Lung (tissue), 12 donors: ENCODE measurements around the gene PLBD2. TPM values are rescaled to one million over a fixed set of nuclear protein-coding genes. Genes with fewer than 3 reads are reported as not detected.

Source experiments
- ATAC-seq: fragments of 200-7000 bp; cut with Tn5 transposase; one replicate; pipeline ENCODE4 v1.9.1; 2020; ENCODE audit warnings: moderate number of reproducible peaks; ENCODE audit not compliant: insufficient read depth, low FRiP score
- DNase-seq, 3 donors: peaks; one replicate each; pipeline ENCODE4 v3.0.0-alpha.2; 2013 to 2017
- H3K27ac ChIP-seq, 2 donors: one replicate each; pipeline ENCODE4 v1.5.1; 2013; ENCODE audit warnings: mild to moderate bottlenecking in 2 of 2, moderate library complexity in 2 of 2, control low read depth in 1 of 2, inconsistent platforms in 1 of 2, low read depth in 1 of 2, low read length in 1 of 2
- H3K27me3 ChIP-seq, 3 donors: one replicate each; pipeline ENCODE4 v1.5.1; 2013; ENCODE audit warnings: low read length in 2 of 3; ENCODE audit not compliant: control insufficient read depth in 3 of 3, insufficient read depth in 3 of 3
- H3K36me3 ChIP-seq, 4 donors: one replicate each; pipeline ENCODE4 v1.5.1; 2013; ENCODE audit warnings: low read length in 4 of 4, mild to moderate bottlenecking in 1 of 4, moderate library complexity in 1 of 4; ENCODE audit not compliant: control insufficient read depth in 4 of 4, insufficient read depth in 4 of 4
- H3K4me1 ChIP-seq, 5 donors: one replicate each; pipeline ENCODE4 v1.5.1; 2013; ENCODE audit warnings: low read length in 5 of 5, mild to moderate bottlenecking in 2 of 5, moderate library complexity in 1 of 5; ENCODE audit not compliant: control insufficient read depth in 5 of 5, insufficient read depth in 5 of 5
- H3K4me3 ChIP-seq: one replicate; pipeline ENCODE4 v1.5.1; 2013; ENCODE audit warnings: mild to moderate bottlenecking, control low read depth, moderate library complexity
- H3K9ac ChIP-seq, 2 donors: one replicate each; pipeline ENCODE4 v1.5.1; 2013; ENCODE audit warnings: low read length in 2 of 2, control low read depth in 1 of 2; ENCODE audit not compliant: insufficient read depth in 1 of 2
- H3K9me3 ChIP-seq, 4 donors: one replicate each; pipeline ENCODE4 v1.5.1; 2013; ENCODE audit warnings: low read length in 3 of 4, mild to moderate bottlenecking in 1 of 4, moderate library complexity in 1 of 4; ENCODE audit not compliant: control insufficient read depth in 4 of 4, insufficient read depth in 3 of 4
- WGBS, 2 donors: extraction: QIAGEN DNeasy Blood & Tissue Kit; methylation state at CpG; one replicate each; pipeline ENCODE4 v1.1.7; 2013; 5-methylcytosine and 5-hydroxymethylcytosine counted together
- polyA plus RNA-seq, 2 donors: library from polyadenylated mRNA; stranded (reverse); fragments of 200-250 nt; gene quantifications; one replicate each; pipeline ENCODE4 v1.2.1, GENCODE V29; 2013
- total RNA-seq, 2 donors: library from RNA; depleted of rRNA in 1 of 2; stranded (reverse); fragments of >200 nt in 1 of 2; gene quantifications; one replicate each; pipeline ENCODE4 v1.2.1, GENCODE V29; 2014 to 2021
- TF ChIP-seq, protein P1 (sequence below): IDR thresholded peaks from 2 replicates; pipeline ENCODE4 v1.5.1; 2012; ENCODE audit warnings: mild to moderate bottlenecking; ENCODE audit errors: control extremely low read depth, extremely low read depth
- donor health status: control.
- donor health status: control.
- donor health status: Bipolar disorder and iron deficiency.
- donor health status: healthy.
- donor health status: DM: yes; HTN: yes; CAD: no.

PLBD2 gene
- total and polyA plus RNA-seq, 4 donors: 16.4 to 48.9 (median 21.6) TPM

DNA sequence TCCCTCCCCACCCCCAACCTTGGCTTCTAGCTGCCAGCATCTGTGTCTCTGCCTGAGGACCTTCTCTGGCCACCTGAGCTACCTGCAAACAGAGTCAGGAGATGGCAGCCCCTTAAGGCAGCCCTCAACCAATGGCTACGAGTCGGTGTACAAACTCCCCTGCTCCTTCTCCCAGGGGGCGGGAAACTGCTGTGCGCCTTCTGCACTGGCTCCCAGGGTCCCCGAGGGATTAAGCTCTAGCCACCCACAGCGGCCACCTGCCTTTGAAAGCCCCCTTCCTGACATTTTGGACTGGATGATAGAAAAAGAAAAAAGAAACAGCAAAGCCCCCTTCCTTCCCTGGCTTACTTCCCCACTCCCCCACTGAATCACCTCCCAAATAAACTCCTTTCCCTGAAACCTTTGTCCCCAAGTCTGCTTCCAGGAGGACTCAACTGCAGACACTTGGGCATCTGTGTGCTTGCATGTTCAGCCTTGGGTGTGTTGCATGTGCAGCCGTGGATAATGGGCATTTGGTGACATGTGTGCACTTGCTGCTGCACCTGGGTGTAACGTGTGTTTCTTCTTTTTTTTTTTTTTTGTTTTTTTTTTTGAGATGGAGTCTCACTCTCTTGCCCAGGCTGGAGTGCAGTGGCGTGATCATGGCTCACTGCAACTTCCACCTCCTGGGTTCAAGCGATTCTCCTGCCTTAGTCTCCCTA lies 39.3 kb downstream of the PLBD2 start:
- Histone ChIP-seq H3K4me1 (no peaks in the 10 kb centered on the region), H3K27ac (no peak overlapping the region), H3K4me3 (no peak overlapping the region), H3K27me3 (no peaks in the 10 kb centered on the region), H3K9ac (no peak overlapping the region), H3K9me3 (no peaks in the 10 kb centered on the region), H3K36me3 (no peaks in the 10 kb centered on the region)
- TF ChIP-seq, protein P1, sequence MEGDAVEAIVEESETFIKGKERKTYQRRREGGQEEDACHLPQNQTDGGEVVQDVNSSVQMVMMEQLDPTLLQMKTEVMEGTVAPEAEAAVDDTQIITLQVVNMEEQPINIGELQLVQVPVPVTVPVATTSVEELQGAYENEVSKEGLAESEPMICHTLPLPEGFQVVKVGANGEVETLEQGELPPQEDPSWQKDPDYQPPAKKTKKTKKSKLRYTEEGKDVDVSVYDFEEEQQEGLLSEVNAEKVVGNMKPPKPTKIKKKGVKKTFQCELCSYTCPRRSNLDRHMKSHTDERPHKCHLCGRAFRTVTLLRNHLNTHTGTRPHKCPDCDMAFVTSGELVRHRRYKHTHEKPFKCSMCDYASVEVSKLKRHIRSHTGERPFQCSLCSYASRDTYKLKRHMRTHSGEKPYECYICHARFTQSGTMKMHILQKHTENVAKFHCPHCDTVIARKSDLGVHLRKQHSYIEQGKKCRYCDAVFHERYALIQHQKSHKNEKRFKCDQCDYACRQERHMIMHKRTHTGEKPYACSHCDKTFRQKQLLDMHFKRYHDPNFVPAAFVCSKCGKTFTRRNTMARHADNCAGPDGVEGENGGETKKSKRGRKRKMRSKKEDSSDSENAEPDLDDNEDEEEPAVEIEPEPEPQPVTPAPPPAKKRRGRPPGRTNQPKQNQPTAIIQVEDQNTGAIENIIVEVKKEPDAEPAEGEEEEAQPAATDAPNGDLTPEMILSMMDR: no peak
- ATAC-seq: no peak
- 59 to 70% methylated on average over 10 of the region's 10 CpGs for WGBS, 2 donors
- DNase-seq: no peak

- no peak for DNase-seq
- Histone ChIP-seq H3K4me3 (no peak overlapping the region), H3K9me3 (no peaks in the 10 kb centered on the region), H3K4me1 (no peaks in the 10 kb centered on the region), H3K36me3 (no peaks in the 10 kb centered on the region), H3K9ac (no peak overlapping the region), H3K27me3 (no peaks in the 10 kb centered on the region), H3K27ac (no peak overlapping the region)
- TF ChIP-seq, protein P1: no peak
- 87 to 93% methylated on average over 26 of the region's 26 CpGs for WGBS, 2 donors
- ATAC-seq: no peak
Observed at GRCh38 chr12:113398346-113399290, 40.2 kb downstream of the PLBD2 start.

GRCh38 chr12:113399490-113399889 lies 41.1 kb downstream of the PLBD2 start:
- Histone ChIP-seq H3K4me1 (no peaks in the 10 kb centered on the region), H3K9ac (no peak overlapping the region), H3K27ac (no peak overlapping the region), H3K36me3 (no peaks in the 10 kb centered on the region), H3K27me3 (no peaks in the 10 kb centered on the region), H3K4me3 (no peak overlapping the region), H3K9me3 (no peaks in the 10 kb centered on the region)
- DNase-seq: no peak
- TF ChIP-seq, protein P1: no peak
- ATAC-seq: no peak
- whole genome bisulfite sequencing, 2 donors: 87 to 92% methylated on average over 12 of the region's 12 CpGs
